Ascending aorta (tissue), 2 donors: ENCODE measurements around the gene PRRC2C. TPM values are rescaled to one million over a fixed set of nuclear protein-coding genes. Genes with fewer than 3 reads are reported as not detected.
A peak's percentile ranks its signal among the peaks of the same experiment; 100 is the strongest.

Experiments
- DNase-seq, 2 donors: peaks; one replicate each; pipeline ENCODE4 v3.0.0-alpha.2; 2019; ENCODE audit warnings: low spot score in 2 of 2
- H3K27ac ChIP-seq, 2 donors: fragments of 200-600 bp; sonication (generic); one replicate each; pipeline ENCODE4 v1.5.1; 2016 to 2017; ENCODE audit warnings: mild to moderate bottlenecking in 1 of 2
- H3K27me3 ChIP-seq: fragments of 200-600 bp; sonication (generic); one replicate; pipeline ENCODE4 v1.5.1; 2017
- H3K36me3 ChIP-seq, 2 donors: fragments of 200-600 bp; sonication (generic); one replicate each; pipeline ENCODE4 v1.5.1; 2016
- H3K4me1 ChIP-seq, 2 donors: fragments of 200-600 bp; sonication (generic); one replicate each; pipeline ENCODE4 v1.5.1; 2016 to 2017; ENCODE audit warnings: mild to moderate bottlenecking in 1 of 2
- H3K4me3 ChIP-seq, 2 donors: fragments of 200-600 bp; sonication (generic); one replicate each; pipeline ENCODE4 v1.5.1; 2016 to 2017; ENCODE audit warnings: mild to moderate bottlenecking in 1 of 2
- H3K9me3 ChIP-seq, 2 donors: fragments of 200-600 bp; sonication (generic); one replicate each; pipeline ENCODE4 v1.5.1; 2016
- intact Hi-C: fragments of 100-400 bp; cut with DNase I; formaldehyde crosslinking; loops from one replicate; pipeline ENCODE4 v1.15.1; 2023
- total RNA-seq: library from RNA; depleted of rRNA; stranded (reverse); fragments of >200 nt; gene quantifications from one replicate; pipeline ENCODE4 v1.1.0, GENCODE V29; 2016
- TF ChIP-seq, protein P1 (sequence below), 3 experiments: fragments of 200-600 bp in 2 of 3; fragments of 450-650 bp in 1 of 3; sonication (generic) in 2 of 3; IDR thresholded peaks; one replicate each; pipeline ENCODE4 v1.5.1; 2016 to 2019; ENCODE audit warnings: antibody characterized with exemption in 3 of 3, mild to moderate bottlenecking in 1 of 3, moderate library complexity in 1 of 3

PRRC2C gene
- total RNA-seq, 1 donor from 2014 or later: 46.3 TPM

DNA sequence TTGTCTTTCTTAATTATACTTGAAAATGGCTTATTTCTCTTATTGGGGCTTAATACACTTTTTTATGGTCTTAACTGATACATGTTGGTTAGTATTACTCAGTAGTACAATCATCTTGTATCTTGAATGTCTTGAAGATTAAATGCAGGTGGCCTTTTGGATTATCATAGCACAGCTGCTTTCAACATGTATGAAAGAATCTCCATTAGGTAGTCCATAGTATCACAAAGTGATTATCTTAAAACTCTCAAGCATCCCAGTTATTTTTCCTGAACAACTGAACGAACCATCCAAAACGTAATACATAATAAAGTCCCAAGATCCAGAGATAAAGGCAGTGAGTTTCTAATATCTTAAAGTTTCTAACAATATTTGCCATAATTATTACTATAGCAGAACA is 85.0 kb downstream of the PRRC2C start:
- no peak for DNase-seq
- H3K36me3 ChIP-seq: peaks cover 50 to 69% of the 10 kb centered on the region in 2 donors
- H3K4me1 ChIP-seq: no peaks in the 10 kb centered on the region
- no peaks in the 10 kb centered on the region for H3K27me3 ChIP-seq
- TF ChIP-seq, protein P1, sequence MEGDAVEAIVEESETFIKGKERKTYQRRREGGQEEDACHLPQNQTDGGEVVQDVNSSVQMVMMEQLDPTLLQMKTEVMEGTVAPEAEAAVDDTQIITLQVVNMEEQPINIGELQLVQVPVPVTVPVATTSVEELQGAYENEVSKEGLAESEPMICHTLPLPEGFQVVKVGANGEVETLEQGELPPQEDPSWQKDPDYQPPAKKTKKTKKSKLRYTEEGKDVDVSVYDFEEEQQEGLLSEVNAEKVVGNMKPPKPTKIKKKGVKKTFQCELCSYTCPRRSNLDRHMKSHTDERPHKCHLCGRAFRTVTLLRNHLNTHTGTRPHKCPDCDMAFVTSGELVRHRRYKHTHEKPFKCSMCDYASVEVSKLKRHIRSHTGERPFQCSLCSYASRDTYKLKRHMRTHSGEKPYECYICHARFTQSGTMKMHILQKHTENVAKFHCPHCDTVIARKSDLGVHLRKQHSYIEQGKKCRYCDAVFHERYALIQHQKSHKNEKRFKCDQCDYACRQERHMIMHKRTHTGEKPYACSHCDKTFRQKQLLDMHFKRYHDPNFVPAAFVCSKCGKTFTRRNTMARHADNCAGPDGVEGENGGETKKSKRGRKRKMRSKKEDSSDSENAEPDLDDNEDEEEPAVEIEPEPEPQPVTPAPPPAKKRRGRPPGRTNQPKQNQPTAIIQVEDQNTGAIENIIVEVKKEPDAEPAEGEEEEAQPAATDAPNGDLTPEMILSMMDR (IDR thresholded peaks at IDR 0.05): no peak
- intact Hi-C loops: loop anchor here (10.0 kb wide), 1 partner anchor 145 kb away; no protein-coding TSS in a partner anchor
- H3K27ac ChIP-seq: no peak overlapping the region
- no peaks in the 10 kb centered on the region for H3K9me3 ChIP-seq
- H3K4me3 ChIP-seq: no peak overlapping the region

DNA sequence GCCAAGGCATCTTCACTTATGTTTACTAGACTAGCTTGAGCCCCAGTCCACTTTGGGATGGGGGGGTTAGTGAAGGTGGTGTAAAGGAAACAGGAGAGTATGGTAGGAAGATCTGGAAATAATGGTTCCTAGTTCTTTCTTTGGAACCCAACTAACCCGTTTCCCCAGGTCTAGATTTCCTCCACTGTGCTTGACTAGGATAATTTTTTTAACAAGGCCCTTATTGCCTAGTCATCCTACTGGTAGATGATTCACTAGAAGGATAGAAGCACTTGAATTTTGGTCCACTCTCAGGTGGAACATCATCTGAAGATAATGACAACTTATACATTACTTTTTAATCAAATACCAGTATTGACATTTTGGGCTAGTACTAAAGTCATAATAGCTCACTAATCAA is 90.8 kb downstream of the PRRC2C start:
- Histone ChIP-seq H3K36me3 (peaks cover 49 to 77% of the 10 kb centered on the region in 2 donors), H3K27me3 (no peaks in the 10 kb centered on the region), H3K4me3 (no peak overlapping the region), H3K4me1 (no peaks in the 10 kb centered on the region), H3K27ac (peak overlapping the region in 1 of 2 donors; percentile 13), H3K9me3 (no peaks in the 10 kb centered on the region)
- TF ChIP-seq, protein P1 (IDR thresholded peaks at IDR 0.05): no peak
- DNase-seq: no peak
- intact Hi-C loops: loop anchor here (10.0 kb wide), 1 partner anchor 139 kb away; no protein-coding TSS in a partner anchor

DNA sequence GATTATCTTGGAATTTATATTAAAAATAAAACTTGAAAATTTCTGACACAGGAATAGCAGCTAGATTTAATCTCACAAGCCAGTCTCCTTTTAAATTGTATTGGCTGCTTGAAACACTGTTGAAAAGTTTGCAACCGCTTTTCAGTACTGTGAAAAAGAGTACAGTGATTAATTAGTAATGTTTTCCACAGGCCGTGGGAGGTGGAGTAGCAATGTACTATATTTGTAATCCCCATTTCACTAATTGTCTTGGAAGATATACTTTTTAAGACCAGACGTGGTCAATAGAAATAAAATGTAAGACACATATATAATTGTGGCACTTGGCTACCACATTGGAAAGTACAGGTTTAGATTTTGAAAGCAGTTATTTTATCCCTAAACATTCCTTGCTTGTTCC is 95.9 kb downstream of the PRRC2C start:
- intact Hi-C loops: no loop called here
- Histone ChIP-seq H3K9me3 (no peaks in the 10 kb centered on the region), H3K27me3 (no peaks in the 10 kb centered on the region), H3K4me1 (no peaks in the 10 kb centered on the region), H3K4me3 (no peak overlapping the region), H3K27ac (no peak overlapping the region), H3K36me3 (peaks cover 70 to 82% of the 10 kb centered on the region in 2 donors)
- TF ChIP-seq, protein P1 (IDR thresholded peaks at IDR 0.05): no peak
- no peak for DNase-seq

DNA sequence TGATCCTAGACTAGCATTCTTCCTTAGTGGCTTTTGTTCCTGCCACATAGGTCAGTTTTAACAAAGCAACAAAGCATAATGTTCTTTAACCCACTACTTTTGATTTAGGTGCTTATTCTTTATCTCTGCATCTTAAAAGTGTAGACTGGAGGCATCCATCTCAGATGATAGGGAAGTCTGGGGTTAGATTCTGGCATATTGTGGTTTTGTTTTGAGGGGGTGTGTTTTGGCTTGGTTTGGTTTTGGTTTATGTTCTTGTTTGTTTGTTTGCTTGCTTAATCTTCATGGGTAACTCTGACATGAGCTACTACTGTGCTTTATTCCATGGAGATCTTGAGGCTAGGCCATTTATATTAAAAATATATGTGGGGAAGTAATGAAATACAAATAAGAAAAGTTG is 96.4 kb downstream of the PRRC2C start:
- TF ChIP-seq, protein P1 (IDR thresholded peaks at IDR 0.05): no peak
- Histone ChIP-seq H3K27me3 (no peaks in the 10 kb centered on the region), H3K9me3 (no peaks in the 10 kb centered on the region), H3K36me3 (peaks cover 73 to 81% of the 10 kb centered on the region in 2 donors), H3K4me3 (no peak overlapping the region), H3K27ac (no peak overlapping the region), H3K4me1 (no peaks in the 10 kb centered on the region)
- intact Hi-C loops: no loop called here
- DNase-seq: no peak

DNA sequence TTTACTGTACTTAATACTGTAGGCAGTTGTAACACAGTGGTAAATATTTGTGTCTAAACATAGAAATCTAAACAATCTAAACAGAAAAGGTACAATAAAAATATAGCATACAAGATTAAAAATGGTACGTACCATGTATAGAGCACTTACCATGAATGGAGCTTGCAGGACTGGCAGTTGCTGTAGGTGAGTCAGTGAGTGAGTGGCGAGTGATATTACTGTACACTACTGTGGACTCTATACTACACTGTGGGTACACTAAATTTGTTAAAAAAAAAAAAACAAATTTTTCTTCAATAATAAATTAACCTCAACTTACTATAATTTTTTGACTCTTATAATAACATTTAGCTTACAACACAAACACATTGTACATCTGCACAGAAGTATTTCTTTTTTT is 97.3 kb downstream of the PRRC2C start:
- TF ChIP-seq, protein P1 (IDR thresholded peaks at IDR 0.05): no peak
- Histone ChIP-seq H3K36me3 (peaks cover 74 to 81% of the 10 kb centered on the region in 2 donors), H3K27me3 (no peaks in the 10 kb centered on the region), H3K9me3 (no peaks in the 10 kb centered on the region), H3K4me1 (no peaks in the 10 kb centered on the region), H3K4me3 (no peak overlapping the region), H3K27ac (no peak overlapping the region)
- intact Hi-C loops: no loop called here
- no peak for DNase-seq
